Fibroblast of skin of left biceps (primary cell): ENCODE results near the gene DHRSX.
"Not testable (repeated sequence)": the region's sequence is repeated elsewhere in the genome, so short reads cannot be mapped to it uniquely, and the experiment has no call there.

Experiments used
- DNase-seq, 2 experiments: peaks; one replicate each; pipeline ENCODE4 v3.0.0-alpha.2; 2013; ENCODE audit warnings: low read depth in 2 of 2

Gene DHRSX

GRCh38 chrX:2519638-2520037, 18.9 kb upstream of the DHRSX start:
- not testable (repeated sequence) for DNase-seq

GRCh38 chrX:2517055-2517454, 16.3 kb upstream of the DHRSX start:
- DNase-seq, result no peak

DNA sequence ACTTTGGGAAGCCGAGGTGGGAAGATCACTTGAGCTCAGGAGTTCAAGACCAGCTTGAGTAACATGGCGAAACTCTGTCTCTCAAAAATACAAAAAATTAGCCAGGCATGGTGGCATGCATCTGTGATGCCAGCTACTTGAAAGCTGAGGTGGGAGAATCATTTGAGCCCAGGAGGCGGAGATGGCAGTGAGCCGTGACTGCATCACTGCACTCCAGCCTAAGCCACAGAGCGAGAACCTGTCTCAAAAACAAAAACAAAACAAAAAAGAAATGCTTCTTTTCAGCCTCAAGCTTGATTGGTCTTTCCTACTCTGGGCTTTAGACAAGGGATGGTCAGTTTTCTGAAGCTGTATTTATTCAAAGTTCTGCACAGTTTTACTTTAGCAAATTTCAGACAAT, 15.8 kb upstream of the DHRSX start:
- no peak for DNase-seq

GRCh38 chrX:2514131-2514530, 13.4 kb upstream of the DHRSX start:
- DNase-seq, result no peak

DNA sequence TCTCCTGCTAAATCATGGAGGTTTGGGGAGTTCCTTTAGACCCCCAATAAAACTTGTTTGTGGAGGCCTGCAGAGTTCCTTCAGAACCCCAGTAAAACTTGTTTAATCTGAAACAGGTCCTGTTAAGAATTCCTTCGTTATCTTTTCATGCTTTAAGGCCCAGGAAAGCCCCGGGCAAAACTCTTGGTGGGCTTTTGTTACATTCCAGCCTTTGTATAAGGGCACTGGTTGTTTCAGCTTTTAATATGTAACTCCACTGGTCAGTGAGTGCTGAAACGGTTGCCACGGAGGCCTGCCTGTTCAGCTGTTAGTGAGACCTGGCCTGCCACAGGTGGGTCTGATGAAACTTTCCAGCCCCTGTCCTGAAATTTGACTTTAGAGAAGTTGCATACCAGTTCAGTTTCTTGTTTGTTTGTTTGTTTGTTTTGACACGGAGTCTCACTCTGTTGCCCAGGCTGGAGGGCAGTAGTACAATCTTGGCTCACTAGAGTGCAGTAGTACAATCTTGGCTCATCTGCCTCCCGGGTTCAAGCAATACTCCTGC, 12.4 kb upstream of the DHRSX start:
- DNase-seq, result no peak

DNA sequence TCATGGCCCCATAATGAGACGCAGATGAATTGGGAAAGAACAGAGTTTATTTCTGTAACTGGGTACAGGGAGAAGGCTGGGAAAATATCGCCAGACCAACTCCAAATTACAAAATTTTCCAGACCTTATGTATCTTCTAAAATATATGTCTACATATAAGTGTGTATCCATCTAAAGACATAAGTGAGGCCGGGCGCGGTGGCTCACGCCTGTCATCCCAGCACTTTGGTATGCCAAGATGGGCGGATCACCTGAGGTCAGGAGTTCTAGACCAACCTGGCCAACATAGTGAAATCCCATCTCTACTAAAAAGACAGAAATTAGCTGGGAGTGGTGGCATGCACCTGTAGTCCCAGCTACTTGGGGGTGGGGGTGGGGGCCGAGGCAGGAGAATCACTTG, 11.7 kb upstream of the DHRSX start:
- no peak for DNase-seq

DNA sequence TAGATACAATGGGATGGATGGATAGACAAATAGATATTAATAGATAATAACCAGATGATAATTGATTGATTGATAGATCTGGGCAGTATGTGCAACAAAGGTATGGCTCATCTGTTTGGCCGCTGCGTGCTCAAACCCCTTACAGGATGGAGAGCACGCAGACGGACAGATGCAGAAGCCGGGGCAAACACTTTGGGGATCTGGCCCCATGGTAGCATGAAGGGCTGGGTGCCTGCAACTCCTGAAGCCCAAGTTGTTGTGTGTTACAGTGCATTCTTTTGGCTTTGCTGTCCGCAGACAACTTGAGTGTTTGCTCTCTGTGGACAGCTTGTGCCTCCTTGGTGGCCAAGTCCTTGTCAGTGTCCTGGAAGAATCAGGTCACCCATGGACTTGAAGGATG, 10.6 kb upstream of the DHRSX start:
- no peak for DNase-seq

GRCh38 chrX:2508648-2509335, 8.0 kb upstream of the DHRSX start:
- no peak for DNase-seq

GRCh38 chrX:2507904-2508627, 7.3 kb upstream of the DHRSX start:
- DNase-seq, result no peak

DNA sequence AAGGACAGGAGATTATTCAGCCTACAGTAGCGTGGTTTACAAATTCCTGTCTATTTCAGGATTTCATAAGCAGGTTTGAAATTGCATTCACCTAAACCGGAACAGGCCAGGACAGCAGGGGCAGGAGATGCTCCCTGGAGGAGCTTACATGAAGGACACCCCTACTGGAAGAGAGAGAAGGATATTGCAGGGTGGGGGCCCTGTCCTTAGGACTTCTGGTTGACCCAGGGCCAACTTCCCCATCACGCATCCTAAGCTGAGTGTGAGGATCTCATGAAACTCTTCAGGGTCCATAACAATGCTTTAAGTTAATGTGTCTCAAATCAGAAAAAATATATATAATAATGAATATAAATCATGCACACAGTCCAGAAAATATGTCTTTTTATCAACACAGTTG, 6.4 kb upstream of the DHRSX start:
- no peak for DNase-seq

DNA sequence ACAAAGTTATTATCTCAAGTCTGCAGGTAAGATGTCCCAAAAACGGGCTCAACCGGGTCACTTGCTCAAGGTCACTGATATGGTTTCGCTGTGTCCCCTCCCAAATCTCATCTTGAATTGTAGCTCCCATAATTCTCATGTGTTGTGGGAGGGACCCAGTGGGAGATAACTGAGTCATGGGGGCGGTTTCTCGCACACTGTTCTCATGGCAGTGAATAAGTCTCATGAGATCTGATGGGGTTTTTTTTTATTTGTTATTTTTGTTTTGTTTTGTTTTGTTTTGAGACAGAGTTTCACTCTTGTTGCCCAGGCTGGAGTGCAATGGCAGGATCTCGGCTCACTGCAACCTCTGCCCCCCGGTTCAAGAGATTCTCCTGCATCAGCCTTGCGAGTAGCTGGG, 4.6 kb upstream of the DHRSX start:
- not testable (repeated sequence) for DNase-seq

DNA sequence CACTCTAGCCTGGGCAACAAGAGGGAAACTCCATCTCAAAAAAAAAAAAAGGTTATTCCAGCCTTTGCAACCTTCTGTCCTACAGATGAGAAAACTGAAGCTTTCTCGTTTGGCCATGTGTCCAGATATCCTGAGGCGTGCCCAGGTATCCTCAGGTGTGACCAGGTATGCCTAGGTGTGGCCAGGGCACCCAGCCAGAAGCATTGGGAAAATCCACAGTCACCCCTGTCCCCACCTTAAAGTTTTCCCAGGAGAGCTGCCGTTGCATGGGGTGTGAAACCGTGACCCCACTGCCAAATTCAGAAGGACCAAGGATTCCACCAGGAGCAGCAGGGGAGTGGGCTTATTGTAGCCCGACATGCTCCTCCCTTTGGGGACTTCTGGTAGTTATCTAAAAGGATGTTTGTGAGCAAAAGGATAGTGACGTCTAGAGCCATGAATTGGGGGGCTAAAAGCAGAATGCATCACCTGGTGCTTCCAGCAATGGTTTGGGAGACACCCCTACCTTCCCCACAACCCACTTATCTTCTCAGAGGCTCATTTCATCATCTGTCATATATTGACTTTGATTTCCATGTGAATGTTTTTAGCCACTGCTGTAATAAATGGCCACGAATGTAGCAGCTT, 4.0 kb upstream of the DHRSX start:
- no peak for DNase-seq

- DNase-seq, result no peak
Measured at GRCh38 chrX:2503591-2504500, 3.1 kb upstream of the DHRSX start.

DNA sequence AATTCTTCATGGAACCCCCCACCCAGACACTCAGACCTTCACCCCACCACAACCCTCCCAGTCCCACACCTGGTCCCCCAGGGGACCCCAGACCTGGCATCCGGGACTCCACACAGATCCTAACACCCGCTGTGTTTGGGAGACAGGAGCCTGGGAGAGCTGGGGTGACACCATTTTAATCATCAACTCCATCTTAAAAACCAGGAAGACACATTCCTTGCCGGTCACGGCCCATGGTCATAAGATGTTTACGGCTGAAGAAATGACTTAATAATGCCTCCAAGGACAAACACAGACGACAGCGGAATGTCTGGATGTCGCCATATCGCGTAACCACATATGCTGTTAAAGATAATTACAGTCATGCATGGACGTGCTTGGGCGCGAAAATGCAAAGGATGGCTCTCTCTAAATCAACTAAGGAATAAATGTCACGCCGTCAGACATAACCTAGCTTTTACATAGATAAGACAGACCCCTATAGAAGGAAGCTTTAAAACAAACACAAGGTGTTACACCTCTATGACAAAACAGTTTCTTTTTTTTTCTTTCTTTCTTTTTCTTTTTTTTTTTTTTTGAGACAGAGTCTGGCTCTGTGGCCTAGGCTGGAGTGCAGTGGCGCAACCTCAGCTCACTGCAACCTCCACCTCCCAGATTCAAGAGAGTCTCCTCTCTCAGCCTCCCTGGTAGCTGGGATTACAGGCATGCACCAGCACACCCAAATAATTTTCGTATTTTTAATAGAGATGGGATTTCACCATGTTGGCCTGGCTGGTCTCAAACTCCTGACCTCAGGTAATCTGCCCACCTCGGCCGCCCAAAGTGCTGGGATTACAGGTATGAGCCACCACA, 2.1 kb upstream of the DHRSX start:
- DNase-seq, result no peak

DNA sequence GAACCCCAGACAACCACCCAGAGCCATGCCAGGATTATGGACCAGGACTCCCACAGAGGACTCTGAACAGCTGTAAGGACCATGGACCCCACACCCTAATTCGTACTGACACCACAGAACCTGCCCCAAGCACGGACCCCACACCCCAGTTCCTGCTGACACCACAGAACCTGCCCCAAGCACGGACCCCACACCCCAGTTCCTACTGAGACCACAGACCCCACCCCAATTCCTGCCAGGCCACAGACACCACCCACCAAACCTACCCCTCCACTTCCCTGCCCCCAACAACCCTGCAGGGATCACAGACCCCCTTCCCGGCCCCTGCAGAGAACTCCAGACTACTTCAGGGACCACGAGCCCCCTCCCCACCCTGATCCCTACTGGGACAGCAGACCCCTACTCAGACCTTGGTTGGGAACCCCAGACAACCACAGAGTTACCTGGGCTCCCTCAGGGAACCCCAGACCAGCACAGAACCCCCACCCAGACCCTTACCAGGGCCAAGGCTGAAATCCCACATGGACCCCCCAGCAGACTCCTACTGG, 1.4 kb upstream of the DHRSX start:
- DNase-seq, result no peak

- DNase-seq, result no peak
Measured at GRCh38 chrX:2501559-2502102, 855 bp upstream of the DHRSX start.

- DNase-seq, result no peak
Measured at GRCh38 chrX:2500091-2500802, 529 bp downstream of the DHRSX start.

DNA sequence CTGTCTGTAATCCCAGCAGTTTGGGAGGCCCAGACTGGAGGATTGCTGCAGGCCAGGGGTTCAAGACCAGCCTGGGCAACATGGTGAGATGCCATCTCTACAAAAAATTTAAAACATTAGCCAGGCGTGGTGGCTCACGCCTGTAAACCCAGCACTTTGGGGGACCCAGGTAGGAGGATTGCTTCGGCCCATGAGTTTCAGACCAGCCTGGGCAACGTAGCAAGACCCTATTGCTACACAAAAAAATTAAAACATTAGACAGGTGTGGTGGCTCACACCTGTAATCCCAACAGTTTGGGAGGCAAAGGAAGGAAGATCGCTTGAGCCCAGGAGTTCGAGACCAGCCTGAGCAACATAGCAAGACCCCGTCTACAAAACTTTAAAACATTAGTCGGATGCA, 1.3 kb downstream of the DHRSX start:
- no peak for DNase-seq

DNA sequence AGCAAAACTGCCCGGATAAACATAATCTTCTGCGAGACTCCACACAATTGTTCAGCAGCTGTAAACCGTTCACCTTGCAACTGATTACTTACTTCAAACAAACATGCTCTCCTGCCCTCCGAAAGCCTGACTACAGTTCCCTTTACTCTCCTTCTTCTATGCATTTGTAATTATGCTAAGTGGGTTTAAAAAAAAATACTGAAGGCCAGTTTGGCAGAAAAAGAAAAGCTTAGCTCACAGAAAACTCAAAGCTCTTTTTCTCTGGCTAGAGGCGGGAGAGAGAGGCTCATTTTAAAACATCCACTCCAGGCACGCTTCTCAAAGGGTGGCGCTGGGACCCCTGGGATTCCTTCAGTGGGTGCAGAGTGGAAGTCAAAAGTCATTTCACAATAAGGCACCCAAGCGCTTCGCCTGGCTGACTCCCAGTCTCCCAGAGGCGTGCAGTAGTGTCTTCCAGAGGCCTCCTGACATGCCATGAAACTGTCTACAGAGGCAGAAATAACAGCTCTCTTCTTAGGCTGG, 1.9 kb downstream of the DHRSX start:
- DNase-seq, result no peak
